Fibroblast of skin of right quadriceps (primary cell): ENCODE measurements around the gene HCAR3.

Experiments used
- DNase-seq: peaks from one replicate; pipeline ENCODE4 v3.0.0-alpha.2; 2013

The HCAR3 gene

GRCh38 chr12:122665759-122666158 is 50.9 kb downstream of the HCAR3 start:
- no peak for DNase-seq

- no peak for DNase-seq
Observed at GRCh38 chr12:122665349-122665748, 51.3 kb downstream of the HCAR3 start.
